NCI-H1417 (cell line): ENCODE measurements around the gene FAM120A.
"Not testable (repeated sequence)": the region's sequence is repeated elsewhere in the genome, so short reads cannot be mapped to it uniquely, and the experiment has no call there.

Source experiments
- DNase-seq, 3 experiments: peaks; one replicate each; lab custom pipeline; 2025; lab: John Stamatoyannopoulos, UW

Gene FAM120A

DNA sequence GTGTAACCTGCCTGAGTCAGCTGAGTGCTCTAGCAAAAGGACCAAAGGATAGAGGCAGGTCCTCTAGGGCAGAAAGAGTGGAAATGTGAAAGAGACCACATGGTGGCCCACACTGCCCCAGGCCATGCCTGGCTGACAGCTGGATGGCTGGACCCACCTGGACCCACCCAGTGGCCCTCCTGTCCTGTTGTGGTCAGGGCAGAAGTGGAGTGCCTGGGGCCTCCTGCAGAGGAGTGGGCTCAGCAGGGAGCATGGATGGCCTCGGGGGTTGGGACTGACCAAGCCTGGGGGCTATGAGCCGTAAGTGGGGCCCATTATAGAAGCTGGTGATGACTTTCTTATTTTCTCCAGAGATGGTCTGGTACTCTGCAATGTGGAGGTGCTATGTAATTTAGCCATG is 57.6 kb downstream of the FAM120A start:
- DNase-seq: no peak

DNA sequence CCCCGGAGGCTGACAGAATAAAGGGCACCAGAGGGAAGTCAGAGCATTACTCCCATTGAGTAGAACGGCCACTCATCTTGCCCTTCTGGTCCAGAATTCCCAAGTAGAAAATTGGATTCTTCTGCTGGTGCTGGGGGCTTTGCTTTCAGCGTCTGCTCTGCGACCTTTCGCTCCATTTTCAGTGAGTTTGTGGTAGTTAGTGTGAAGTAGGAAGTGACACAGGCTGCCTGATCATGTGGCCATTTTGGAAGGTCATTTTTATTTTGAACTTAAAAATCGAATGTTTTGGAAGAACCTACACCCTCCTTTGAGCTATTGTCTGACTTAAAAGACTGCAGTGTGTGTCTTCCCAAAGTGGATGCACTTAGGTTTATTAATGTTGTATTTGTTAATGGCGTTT is 58.6 kb downstream of the FAM120A start:
- DNase-seq: no peak

DNA sequence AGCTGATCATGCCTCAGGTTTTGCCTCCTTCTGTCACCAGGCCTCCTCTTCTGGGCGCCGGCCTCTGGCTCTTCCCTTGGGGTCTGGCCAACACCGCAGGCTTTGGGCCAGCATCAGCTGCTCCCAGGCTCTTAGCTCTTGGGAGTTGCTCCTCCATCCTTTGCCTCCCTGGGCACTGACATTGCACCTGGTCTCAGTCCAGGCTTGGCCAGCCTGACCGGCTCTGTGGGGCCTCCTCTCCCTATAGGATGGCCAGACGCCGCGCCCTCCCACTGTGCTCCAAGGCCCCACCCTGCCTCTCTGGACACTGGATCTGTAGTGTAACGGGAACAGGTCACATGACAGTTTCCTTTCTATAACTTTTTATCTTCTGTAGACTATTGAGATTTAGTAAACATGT is 59.7 kb downstream of the FAM120A start:
- not testable (repeated sequence) for DNase-seq

DNA sequence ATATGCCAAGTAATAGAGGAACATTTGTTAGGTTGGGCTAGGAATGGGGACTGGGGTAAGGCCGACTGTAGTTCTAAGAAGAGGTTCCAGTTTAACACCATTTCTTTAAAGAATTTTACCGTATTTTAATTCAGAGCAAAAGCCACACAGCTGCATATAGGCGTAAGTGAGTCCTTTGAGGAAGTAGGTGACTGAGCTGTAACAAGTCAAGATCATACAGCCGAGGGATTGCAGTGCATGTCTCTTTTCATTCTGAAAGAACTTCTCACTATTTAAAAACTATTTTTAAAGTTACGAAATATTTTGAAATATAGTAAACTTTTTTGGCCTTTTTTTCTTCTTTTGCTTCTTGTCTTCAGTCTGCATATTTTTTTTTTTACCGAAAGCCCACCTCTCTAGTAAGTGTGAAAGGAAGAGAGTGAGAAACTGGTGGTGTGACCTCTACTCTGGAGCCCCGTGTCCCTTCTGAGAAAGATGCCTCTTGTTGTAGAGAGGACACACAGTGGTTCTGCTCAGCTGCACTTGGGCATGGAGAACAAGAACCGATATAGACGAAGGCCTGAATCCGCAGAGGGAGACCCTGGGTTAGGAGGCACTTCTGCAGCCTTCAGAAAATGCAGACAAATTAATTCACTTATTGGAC is 60.8 kb downstream of the FAM120A start:
- DNase-seq: not testable (repeated sequence)

DNA sequence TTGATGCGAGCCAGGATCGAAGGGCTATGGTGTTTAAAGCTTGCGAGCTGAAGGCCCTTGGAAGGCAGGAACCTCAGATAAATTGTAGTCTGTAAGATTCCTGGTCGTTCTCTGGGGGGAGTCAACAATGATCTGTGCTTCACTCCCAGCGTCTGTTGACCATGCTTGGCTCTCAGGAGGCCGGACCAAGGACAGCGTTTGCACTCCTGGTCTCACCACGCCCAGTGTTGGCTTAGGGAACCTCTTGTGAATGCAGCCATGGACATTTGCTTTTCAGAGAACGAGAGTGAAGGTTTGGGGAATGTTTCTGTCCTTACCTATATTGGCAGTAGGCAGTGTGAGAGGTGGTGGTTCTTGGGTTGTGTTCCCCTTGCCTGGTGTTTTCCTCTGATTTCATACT is 62.1 kb downstream of the FAM120A start:
- DNase-seq: no peak

- DNase-seq: no peak
Observed at GRCh38 chr9:93517331-93517730, 65.8 kb downstream of the FAM120A start.

- DNase-seq: no peak
Observed at GRCh38 chr9:93520523-93520922, 69.0 kb downstream of the FAM120A start.

GRCh38 chr9:93522736-93523135 is 71.3 kb downstream of the FAM120A start:
- no peak for DNase-seq

- no peak for DNase-seq
Observed at GRCh38 chr9:93523518-93524144, 72.1 kb downstream of the FAM120A start.

DNA sequence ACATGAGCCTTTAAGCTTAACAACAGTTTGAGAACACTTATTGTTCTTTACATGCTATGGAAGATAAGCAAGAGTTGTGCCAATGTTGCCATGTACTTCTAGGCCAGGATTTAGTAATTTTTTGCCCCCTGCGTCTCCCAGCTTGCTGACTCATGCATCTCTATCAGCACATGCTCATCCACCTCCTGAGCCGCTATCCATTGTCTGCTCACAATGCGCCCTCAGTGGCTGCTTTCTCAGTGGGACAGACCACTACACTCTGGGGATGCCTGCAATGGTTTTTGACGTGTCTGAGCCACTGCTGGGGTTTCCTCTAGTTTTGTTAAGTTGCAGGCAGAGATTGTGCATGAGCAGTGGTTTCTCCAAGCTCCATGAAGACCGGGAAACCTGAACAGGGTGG is 74.0 kb downstream of the FAM120A start:
- DNase-seq: no peak

GRCh38 chr9:93531374-93531773 is 79.9 kb downstream of the FAM120A start:
- no peak for DNase-seq

GRCh38 chr9:93532141-93532540 is 80.7 kb downstream of the FAM120A start:
- DNase-seq: no peak

DNA sequence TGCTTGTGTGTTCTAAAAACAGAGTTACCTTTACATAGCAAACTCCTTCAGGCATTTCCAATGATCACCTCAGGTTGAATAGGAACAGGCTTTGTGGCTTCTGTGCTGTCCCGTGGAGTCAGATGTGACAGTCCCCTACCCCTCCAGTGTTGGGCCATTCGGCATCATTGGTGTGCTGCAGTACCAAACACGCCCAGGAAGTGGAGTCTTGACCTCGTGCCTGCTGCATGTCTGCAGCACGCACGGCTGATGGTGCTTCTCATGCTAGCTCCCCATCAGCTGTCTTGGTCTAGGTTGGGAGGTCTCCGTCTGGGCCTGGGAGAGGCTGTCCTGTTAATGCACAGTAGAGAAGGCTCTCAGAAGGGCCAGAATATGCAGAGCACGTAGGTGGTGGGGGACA is 82.4 kb downstream of the FAM120A start:
- no peak for DNase-seq

GRCh38 chr9:93536167-93536566 is 84.7 kb downstream of the FAM120A start:
- DNase-seq: no peak

GRCh38 chr9:93536874-93537273 is 85.4 kb downstream of the FAM120A start:
- no peak for DNase-seq

DNA sequence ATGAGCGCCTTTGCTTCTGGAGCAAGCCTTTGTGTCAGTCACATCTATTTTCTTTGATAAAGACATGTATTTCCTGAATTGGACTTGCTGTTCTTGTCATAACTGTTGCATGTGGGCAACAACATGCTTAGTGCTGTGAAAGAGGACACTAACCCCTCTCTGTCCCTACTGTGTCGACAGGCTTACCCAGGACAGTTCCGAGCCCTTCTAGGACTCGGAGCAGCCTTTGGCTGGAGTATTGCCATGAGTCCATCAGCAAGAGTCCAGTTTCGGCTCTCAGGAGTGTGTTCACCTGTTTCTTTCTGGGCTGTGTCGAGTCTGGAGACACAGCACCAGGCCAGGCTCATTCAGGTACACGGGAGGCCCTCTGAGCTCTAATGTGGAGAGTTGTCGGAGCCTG is 88.8 kb downstream of the FAM120A start:
- no peak for DNase-seq

DNA sequence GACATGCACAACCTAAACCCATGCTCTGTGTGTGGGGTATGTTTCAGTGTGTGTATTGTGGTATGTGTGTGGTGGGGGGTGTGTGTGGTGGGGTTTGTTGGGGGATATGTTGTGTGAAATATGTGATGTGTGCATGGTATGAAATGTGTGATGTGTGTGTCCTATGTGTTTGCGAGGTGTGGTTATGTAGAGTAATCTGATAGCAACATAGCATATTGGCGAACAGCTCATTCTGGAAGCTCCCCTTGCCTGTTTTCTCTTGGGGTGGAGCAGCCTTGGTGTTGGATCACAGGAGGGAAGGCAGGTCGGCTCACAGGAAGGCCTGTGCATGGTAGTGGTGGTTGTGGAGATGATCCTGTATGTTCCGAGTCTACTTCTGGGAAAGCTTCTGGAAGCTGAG is 89.5 kb downstream of the FAM120A start:
- DNase-seq: no peak

GRCh38 chr9:93541581-93542349 is 90.3 kb downstream of the FAM120A start:
- no peak for DNase-seq

DNA sequence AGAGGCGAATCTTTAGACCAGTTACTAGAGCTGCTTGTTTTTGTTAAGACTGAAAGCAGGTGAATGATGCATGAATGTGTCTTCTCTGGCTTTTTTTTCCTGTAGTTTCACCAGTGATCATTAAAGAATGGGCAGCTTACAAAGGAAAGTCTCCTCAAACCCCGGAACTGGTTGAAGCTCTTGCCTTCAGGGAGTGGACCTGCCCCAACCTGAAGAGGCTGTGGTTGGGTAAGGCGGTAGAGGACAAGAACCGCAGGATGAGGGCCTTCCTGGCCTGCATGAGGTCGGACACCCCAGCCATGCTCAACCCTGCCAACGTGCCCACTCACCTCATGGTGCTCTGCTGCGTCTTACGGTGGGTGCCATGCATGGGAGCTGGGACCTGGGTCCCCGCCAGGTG is 91.6 kb downstream of the FAM120A start:
- DNase-seq: no peak

GRCh38 chr9:93546356-93546755 is 94.9 kb downstream of the FAM120A start:
- peak in 2 of 3 experiments; percentile 55 to 78 for DNase-seq

- DNase-seq: peak in 1 of 3 experiments; percentile 55
Observed at GRCh38 chr9:93549611-93550010, 98.1 kb downstream of the FAM120A start.

- peak in 1 of 3 experiments; percentile 52 for DNase-seq
Observed at GRCh38 chr9:93552923-93553322, 101.4 kb downstream of the FAM120A start.

- no peak for DNase-seq
Observed at GRCh38 chr9:93555370-93555769, 103.9 kb downstream of the FAM120A start.
